Activated B cell treated with CpG ODN at 0.5 μM for 24 hours (primary cell): ENCODE data around the gene MAP9. TPM values are rescaled to one million over a fixed set of nuclear protein-coding genes. Genes with fewer than 3 reads are reported as not detected.

Experiments
- ATAC-seq: fragments of 200-7000 bp; cut with Tn5 transposase; one replicate; pipeline ENCODE4 v1.10.0; 2021; ENCODE audit warnings: low read depth, mild to moderate bottlenecking, moderate library complexity
- CTCF ChIA-PET: fragments of 350-600 bp; sonication (Branson Sonifier 250); formaldehyde crosslinking; loops from one replicate; lab custom pipeline; 2021; ENCODE audit warnings: antibody characterized with exemption; lab: Charles Lee
- POLR2A ChIA-PET: fragments of 350-600 bp; sonication (Branson Sonifier 250); formaldehyde crosslinking; loops from one replicate; lab custom pipeline; 2021; ENCODE audit warnings: antibody characterized with exemption; lab: Charles Lee
- DNase-seq: peaks from one replicate; pipeline ENCODE4 v3.0.0; 2022
- H3K27ac Mint-ChIP-seq: one replicate; pipeline ENCODE4 v1.8.0; 2020; ENCODE audit warnings: mixed read lengths
- H3K27me3 Mint-ChIP-seq: one replicate; pipeline ENCODE4 v1.8.0; 2021; ENCODE audit warnings: mixed read lengths
- H3K36me3 Mint-ChIP-seq: one replicate; pipeline ENCODE4 v1.8.0; 2021; ENCODE audit warnings: low read depth, mixed read lengths
- H3K4me1 Mint-ChIP-seq: one replicate; pipeline ENCODE4 v1.8.0; 2021; ENCODE audit warnings: mixed read lengths
- H3K4me3 Mint-ChIP-seq: one replicate; pipeline ENCODE4 v1.8.0; 2020; ENCODE audit warnings: mild to moderate bottlenecking, mixed read lengths
- H3K9me3 Mint-ChIP-seq: one replicate; pipeline ENCODE4 v1.8.0; 2020; ENCODE audit warnings: mixed read lengths
- intact Hi-C: fragments of 100-400 bp; cut with micrococcal nuclease; formaldehyde crosslinking; loops from one replicate; pipeline ENCODE4 v1.15.1; 2024
- total RNA-seq: library from RNA; stranded (reverse); gene quantifications from 2 replicates; pipeline ENCODE4 v1.2.3, GENCODE V29; 2022
- TF ChIP-seq, protein P1 (sequence below): fragments of 200-600 bp; IDR thresholded peaks from one replicate; pipeline ENCODE4 v1.8.0; 2022; ENCODE audit warnings: antibody characterized with exemption, mild to moderate bottlenecking

Gene MAP9
- total RNA-seq, 1 donor from 2014 or later = 8.8 TPM

DNA sequence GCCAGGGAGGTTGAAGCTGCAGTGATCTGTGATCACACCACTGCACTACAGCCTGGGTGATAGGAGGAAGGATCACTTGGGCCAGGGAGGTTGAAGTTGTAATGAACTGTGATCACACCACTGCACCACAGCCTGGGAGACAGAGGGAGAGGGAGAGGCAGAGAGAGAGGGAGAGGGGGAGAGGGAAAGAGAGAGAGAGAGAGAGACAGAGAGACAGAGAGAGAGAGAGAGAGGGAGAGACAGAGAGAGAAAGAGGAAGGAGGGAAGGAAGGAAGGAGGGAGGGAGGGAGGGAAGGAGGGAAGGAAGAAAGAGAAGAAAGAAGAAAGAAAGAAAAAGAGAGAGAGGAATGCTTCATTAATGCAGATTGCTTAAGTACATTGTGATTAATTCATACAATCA, 15.2 kb upstream of the MAP9 start:
- Mint-ChIP-seq H3K9me3 (no peaks in the 10 kb centered on the region), H3K4me1 (no peaks in the 10 kb centered on the region), H3K36me3 (no peaks in the 10 kb centered on the region), H3K4me3 (no peak overlapping the region), H3K27me3 (no peaks in the 10 kb centered on the region), H3K27ac (no peak overlapping the region)
- ATAC-seq (no peak), DNase-seq (no peak)
- intact Hi-C loops = no loop called here
- ChIA-PET POLR2A (no interaction called here), CTCF (no interaction called here)
- TF ChIP-seq, protein P1, sequence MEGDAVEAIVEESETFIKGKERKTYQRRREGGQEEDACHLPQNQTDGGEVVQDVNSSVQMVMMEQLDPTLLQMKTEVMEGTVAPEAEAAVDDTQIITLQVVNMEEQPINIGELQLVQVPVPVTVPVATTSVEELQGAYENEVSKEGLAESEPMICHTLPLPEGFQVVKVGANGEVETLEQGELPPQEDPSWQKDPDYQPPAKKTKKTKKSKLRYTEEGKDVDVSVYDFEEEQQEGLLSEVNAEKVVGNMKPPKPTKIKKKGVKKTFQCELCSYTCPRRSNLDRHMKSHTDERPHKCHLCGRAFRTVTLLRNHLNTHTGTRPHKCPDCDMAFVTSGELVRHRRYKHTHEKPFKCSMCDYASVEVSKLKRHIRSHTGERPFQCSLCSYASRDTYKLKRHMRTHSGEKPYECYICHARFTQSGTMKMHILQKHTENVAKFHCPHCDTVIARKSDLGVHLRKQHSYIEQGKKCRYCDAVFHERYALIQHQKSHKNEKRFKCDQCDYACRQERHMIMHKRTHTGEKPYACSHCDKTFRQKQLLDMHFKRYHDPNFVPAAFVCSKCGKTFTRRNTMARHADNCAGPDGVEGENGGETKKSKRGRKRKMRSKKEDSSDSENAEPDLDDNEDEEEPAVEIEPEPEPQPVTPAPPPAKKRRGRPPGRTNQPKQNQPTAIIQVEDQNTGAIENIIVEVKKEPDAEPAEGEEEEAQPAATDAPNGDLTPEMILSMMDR = no peak

DNA sequence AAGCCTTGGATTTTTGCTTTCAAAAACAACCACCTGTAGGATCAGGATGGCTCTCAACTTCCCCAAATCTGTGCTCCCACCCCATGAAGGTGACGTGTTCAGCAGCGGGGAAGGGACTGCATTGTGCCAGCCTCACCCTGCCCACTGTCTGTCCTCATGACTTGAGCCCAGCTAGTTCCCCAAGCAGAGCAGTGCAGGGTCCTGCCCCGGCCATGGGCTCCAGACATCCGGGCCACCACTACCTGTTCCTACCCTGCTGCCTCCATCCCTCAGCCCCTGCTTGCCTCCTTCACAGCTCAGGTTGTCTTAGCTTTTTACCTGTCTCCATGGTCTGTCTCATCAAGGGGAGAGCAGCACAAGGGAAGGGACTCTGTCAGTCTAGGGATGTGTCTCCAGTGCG, 11.4 kb upstream of the MAP9 start:
- Mint-ChIP-seq H3K4me1 (no peaks in the 10 kb centered on the region), H3K9me3 (no peaks in the 10 kb centered on the region), H3K36me3 (no peaks in the 10 kb centered on the region), H3K4me3 (no peak overlapping the region), H3K27ac (no peak overlapping the region), H3K27me3 (no peaks in the 10 kb centered on the region)
- ChIA-PET POLR2A (no interaction called here), CTCF (no interaction called here)
- TF ChIP-seq, protein P1 = no peak
- intact Hi-C loops = no loop called here
- DNase-seq (no peak), ATAC-seq (no peak)

DNA sequence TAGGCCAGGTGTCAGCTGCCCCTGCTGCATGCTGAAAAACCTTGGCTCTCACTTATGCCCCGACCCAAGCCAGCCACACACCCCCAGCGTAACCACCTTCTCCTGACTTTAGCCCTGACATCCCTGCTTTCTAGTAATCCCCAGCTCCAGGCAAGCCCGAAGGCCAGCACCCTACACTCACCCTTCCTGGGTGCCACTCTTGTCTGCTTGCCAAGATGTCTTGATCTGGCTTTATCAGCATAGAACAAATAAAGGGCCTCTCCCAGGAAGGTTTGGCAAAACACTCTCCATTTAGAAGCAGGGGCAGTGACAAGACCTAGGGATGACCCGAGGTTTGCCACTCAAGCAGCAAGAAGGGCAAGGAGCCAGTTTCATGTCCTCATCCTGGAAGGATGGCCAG, 6.8 kb upstream of the MAP9 start:
- CTCF ChIA-PET = no interaction called here
- no peak for ATAC-seq
- H3K4me3 Mint-ChIP-seq = no peak overlapping the region
- no peak for DNase-seq
- H3K9me3 Mint-ChIP-seq = no peaks in the 10 kb centered on the region
- POLR2A ChIA-PET = no interaction called here
- TF ChIP-seq, protein P1 = no peak
- H3K27ac Mint-ChIP-seq = no peak overlapping the region
- intact Hi-C loops = no loop called here
- H3K27me3 Mint-ChIP-seq = peaks cover 6% of the 10 kb centered on the region
- no peaks in the 10 kb centered on the region for H3K36me3 Mint-ChIP-seq
- H3K4me1 Mint-ChIP-seq = no peaks in the 10 kb centered on the region

DNA sequence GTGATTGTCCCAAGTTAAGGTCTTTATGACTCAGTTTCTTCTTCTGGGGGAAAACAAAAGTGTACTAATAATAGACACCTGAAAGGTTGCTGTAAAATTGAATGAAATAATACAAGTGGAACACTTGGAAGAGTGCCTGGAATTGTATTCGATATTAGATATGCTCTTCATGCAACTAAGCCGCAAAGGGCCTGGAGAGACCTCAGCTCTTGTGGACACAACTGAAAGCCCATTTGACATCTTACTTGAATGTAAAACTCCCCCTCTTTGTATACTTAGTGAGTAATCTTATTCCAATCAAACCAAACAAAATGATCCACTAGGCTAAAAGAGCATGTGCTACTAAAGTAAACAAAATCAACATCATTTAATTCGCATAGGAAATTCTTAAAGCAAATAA, 511 bp upstream of the MAP9 start:
- H3K27me3 Mint-ChIP-seq = peaks cover 4% of the 10 kb centered on the region
- DNase-seq (no peak), ATAC-seq (no peak)
- TF ChIP-seq, protein P1 = no peak
- H3K36me3 Mint-ChIP-seq = peaks cover 10% of the 10 kb centered on the region
- intact Hi-C loops = loop anchor here (5.0 kb wide), 1 partner anchor 960 kb away; no protein-coding TSS in a partner anchor
- ChIA-PET POLR2A (no interaction called here), CTCF (no interaction called here)
- peak overlapping the region; percentile 92 for H3K27ac Mint-ChIP-seq
- peaks cover 15% of the 10 kb centered on the region for H3K4me1 Mint-ChIP-seq
- peak overlapping the region; percentile 92 for H3K4me3 Mint-ChIP-seq
- no peaks in the 10 kb centered on the region for H3K9me3 Mint-ChIP-seq

DNA sequence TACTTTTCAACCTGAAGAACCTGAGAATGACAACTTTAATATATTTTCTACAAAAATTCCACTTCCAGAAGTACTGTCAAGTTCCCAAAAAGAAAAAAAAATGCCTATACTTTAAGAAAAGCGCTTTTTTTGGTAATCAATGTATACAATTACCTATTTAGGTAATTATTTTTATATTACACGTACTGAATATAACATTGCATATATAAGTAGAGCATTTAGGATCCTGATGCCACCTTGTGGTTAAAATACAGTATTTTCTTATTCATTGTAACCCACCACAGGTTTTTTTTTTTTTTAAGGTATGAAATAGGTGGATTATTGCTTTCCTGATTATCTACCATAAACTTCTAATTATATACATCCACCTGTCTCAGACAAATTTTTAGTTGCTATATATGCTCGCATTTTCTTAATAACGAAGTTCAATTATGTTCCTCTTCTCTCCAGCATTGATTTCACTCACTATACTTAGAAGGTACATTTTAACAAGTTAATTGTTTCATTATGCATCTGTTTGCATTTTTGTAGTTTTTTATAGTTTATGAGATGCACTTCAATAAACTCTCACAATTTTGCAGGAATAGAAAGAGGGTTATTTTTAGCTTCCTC, 5.2 kb downstream of the MAP9 start:
- ATAC-seq = no peak
- no peaks in the 10 kb centered on the region for H3K27me3 Mint-ChIP-seq
- H3K27ac Mint-ChIP-seq = no peak overlapping the region
- peaks cover 28% of the 10 kb centered on the region for H3K36me3 Mint-ChIP-seq
- intact Hi-C loops = loop anchor here (1.0 kb wide), 5 partner anchors 389 to 819 kb away; no protein-coding TSS in a partner anchor
- no peaks in the 10 kb centered on the region for H3K9me3 Mint-ChIP-seq
- POLR2A ChIA-PET = no interaction called here
- TF ChIP-seq, protein P1 = peak; percentile 64
- peaks cover 8% of the 10 kb centered on the region for H3K4me1 Mint-ChIP-seq
- no peak for DNase-seq
- no peak overlapping the region for H3K4me3 Mint-ChIP-seq
- CTCF ChIA-PET = interaction anchor here (1.0 to 1.4 kb wide), 3 partner anchors 517 to 821 kb away, joined by 3 to 4 read pairs (median 3); partner anchors contain the start of gene PLRG1
